IPS-NIHi11 (cell line): ENCODE results near the gene SLC10A1.
"Not testable (repeated sequence)": the region's sequence is repeated elsewhere in the genome, so short reads cannot be mapped to it uniquely, and the experiment has no call there.

ENCODE experiments used
- DNase-seq: peaks from one replicate; pipeline ENCODE4 v3.0.0; 2012; ENCODE audit warnings: mixed read lengths, low spot score

The SLC10A1 gene

DNA sequence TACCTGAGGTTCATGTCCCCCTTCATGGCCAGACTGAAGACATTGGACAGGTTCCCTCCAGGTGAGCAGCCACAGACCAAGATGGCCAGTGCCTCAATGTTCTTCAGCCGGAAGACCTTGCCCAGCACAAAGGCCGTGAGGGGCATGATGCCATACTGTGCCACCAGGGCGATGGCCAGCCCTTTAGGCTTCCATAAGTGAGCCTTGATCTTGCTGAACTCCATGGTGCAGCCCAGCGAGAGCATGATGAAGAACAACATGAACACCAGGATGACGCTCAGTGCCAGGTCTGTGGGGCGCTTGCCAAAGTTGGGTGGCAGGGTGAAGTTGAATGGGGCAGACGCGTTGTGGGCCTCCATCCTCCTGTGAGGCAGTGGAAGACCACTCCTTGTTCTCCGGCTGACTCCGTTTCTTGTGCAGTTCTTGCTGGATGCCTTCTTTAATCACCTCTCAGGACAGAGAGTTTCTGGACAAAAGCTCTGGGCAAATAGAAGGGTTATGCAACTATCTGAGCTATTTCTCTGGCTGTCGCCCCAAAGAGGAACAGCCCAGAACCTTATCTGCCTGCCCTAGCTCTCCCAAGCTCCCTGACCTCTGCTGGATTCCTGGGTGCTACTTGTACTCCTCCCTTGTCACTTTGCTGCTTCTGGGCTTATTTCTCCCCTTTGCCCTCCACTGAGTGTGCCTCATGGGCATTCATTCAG lies at the start of gene SLC10A1:
Gene SLC10A1, minus strand, starts transcription at position 445 of the 704 bp plus-strand sequence. Its CDS starts 86 bp downstream, at position 359.
- DNase-seq = no peak

DNA sequence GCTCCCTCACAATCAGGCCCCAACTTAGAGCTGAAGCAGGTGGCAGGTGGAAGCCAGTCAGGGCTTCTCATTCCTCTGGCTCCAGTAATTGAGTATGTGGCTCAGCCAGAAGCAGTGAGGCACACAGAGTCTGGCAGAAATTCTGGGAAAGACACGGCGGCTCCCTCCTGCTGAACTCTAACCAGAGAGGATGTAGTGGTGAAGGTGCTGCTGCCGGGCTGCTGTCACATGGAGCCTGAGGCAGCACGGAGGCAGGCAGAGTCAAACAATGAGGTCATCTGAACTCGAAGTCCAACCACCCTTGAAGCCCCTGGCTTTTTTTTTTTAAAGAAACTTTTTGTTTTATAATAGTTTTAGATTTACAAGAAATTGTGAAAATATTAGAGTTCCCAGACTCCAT lies 48.7 kb upstream of the SLC10A1 start:
- DNase-seq = no peak

DNA sequence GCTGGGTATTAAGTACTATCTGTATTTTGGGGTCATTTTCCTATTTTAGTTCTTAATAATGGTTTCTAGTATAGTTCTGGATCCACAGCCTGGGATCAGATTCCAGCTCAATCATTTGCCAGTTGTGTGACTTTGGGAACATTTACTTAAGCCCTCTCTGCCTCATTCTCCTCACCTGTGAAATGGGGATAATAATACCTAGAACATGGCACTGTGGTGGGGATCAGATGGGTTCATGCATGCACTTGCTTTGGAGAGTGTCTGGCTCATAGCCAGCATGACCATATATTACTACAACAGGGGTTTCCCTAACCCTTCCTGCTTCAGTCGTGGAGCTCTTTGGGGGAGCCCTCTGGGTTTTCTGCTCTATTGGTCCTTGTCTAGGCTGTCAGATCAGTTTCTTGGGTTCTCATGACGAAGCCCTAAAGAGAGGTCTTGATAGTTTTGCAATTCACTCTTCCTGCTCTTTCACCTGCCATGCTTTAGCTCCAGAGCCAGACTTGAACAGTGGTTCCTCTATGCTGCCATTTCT lies 48.1 kb upstream of the SLC10A1 start:
- DNase-seq = no peak

DNA sequence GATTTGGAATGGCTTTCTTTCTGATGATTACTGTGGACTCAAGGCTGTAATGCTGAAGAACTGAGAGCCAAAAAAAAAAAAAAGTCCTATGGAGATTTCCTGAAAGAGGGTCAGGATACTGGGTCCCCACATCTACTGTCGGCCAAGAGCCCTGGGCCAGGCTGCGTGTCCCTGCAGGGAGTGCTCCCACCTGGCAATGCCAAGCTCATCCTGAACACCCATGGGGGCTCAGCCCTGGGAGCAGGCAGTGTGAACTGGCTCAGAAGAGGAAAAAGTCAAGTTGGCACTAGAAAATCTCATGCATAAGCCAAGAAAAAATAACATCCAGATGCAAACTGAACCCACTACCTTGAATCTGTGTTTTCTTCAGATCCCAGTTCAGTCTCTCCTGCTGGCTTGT lies 47.1 kb upstream of the SLC10A1 start:
- no peak for DNase-seq

DNA sequence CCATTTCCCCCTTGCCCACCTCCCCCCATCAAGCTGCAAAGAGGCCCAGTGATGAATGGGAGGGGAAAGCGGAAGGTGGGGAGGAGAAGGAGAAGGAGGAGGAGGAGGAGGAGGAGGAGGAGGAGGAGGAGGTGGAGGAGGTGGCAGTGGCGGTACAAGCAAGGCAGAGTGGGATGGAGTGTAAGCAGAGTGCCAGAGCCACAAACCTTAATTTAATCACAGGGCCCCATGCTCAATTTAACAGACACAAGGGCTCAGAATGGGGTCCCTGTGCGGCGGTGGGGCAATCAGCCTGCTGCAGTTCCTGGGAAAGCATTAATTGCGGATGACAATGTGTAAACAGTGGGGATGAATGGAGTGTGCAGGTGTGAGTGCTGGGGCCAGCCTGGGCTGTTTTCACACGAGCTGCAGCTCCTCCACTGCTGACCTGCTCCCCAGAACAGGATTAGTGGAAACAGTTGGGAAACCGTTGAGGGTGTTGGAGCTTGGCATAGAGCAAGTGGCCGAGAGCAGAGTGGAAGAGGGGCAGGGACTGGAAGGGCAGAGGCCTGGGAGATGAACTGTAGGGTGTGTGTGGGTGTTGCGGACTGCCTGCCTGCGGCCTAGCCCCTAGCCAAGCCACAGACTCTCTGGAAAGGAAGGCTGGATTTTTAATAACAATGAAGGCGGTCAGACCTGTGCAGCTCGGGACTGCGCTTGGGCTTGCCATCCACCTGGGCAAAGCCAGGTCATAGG lies 45.8 kb upstream of the SLC10A1 start:
- DNase-seq = no peak

DNA sequence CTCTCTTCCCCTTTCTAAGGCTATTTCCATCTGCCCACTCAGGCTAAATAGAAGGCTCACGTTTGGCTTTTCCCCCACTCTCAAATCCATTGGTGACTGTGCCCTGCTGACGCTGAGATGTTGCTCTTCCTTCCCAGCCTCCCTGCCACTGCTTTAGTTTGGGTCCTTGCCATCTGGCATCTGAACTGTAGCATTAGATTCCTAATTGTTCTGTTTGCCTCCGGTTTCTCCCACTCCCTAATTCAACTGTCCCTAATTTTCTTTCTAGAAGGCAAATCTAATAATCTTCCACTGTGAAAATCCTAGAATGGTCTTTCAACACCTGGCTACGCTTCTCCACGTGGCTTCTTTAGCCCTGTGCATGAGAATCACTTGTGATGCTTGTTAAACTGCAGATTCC lies 44.6 kb upstream of the SLC10A1 start:
- DNase-seq = no peak

DNA sequence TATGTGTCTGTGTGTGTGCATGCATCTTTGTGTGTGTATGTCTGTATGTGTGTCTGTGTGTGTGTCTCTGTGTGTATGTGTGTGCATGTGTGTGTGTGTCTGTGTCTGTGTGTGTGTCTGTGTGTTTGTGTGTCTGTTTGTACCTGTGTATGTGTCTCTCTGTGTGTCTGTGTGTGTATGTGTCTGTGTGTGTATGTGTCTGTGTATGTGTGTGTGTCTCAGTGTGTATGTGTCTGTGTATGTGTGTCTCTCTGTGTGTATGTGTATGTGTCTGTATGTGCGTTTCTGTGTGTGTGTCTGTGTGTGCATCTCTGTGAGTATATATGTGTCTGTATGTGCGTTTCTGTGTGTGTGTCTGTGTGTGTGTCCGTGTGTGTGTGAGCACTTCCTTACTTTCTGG lies 42.6 kb upstream of the SLC10A1 start:
- no peak for DNase-seq

DNA sequence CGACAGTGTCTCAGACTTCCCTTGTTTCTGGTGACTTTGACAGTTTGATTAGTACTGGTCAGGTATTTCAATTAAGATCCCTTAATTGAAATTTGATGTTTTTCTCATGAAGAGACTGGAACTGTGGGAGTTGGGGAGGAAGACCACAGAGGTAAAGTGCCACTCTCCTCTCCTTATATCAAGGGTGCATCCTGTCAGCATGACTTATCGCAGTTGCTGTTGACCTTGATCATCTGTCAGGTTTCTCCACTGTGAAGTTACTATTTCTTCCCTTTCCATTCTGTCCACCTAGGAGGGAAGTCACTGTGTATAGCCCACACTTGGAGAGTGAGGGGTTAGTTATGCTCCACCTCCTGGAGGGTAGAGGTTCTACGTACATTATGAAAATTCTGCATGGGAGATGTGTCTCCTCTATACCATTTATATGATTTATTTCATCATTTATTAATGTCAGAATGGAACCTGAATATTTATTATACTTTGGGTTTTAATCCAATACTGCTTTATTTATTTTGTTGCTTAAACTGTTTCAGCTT lies 41.9 kb upstream of the SLC10A1 start:
- no peak for DNase-seq

DNA sequence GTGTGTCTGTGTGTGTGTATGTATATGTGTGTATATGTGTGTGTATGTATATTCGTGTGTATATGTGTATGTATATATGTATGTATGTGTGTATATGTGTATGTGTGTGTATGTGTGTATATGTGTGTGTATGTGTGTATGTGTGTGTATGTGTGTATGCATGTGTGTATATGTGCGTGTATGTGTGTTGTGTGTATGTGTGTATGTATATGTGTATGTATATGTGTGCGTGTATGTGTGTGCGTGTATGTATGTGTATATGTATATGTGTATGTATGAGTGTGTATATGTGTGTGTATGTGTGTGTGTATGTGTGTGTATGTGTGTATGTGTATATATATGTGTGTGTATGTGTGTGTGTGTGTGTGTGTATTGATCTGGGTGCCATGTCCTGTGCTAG lies 31.8 kb upstream of the SLC10A1 start:
- no peak for DNase-seq

DNA sequence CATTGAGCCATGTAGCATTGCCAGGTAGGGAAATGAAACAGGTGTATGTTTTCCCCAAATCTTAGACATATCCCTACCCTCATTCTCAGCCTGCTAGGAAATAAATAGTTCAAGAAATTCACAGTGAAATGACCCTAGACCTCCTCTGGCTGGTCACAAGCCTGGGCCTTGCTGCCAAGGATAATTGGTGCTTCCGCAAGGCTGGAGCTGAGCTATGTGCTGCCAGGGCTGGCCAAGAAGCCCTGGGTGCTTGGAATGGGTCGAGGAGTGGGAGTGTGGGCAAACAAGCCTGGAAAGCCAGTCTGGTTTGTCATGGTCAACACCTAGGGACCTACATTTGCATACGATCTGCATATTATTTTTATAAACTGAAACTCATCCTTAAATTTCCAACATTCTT lies 31.3 kb upstream of the SLC10A1 start:
- DNase-seq = no peak

DNA sequence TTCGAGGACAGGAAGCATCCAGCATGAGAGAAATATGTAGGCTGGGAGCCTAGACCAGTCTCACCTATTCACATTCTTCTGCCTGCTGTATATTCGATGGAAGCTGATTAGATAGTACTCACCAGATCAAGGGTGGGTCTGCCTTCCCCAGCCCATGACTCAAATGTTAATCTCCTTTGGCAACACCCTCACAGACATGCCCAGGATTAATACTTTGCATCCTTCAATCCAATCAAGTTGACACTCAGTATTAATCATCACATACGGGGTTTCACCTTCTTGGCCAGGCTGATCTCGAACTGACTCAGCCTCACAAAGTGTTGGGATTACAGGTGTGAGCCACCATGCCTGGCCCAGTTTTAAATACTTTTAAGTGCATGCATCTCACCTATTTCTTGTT lies 30.5 kb upstream of the SLC10A1 start:
- no peak for DNase-seq

DNA sequence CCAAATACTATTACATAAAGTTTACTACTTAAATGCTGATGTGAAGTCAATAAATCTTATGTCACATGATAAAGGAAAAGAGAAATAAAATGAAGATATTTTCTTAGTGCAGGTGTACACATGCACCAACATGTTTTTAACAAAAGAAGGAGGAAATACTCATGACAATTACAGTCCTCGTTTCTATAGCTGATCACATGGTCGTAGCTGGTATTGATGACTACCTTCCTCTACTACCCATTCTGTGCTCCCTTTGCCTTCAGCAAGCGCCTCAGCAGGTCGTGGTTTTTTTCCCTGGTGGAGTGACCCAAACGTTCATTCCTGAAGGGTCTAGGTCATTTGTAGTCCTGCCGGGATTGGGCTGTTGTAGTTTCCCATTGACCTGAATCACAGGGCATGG lies 25.4 kb upstream of the SLC10A1 start:
- DNase-seq = no peak

DNA sequence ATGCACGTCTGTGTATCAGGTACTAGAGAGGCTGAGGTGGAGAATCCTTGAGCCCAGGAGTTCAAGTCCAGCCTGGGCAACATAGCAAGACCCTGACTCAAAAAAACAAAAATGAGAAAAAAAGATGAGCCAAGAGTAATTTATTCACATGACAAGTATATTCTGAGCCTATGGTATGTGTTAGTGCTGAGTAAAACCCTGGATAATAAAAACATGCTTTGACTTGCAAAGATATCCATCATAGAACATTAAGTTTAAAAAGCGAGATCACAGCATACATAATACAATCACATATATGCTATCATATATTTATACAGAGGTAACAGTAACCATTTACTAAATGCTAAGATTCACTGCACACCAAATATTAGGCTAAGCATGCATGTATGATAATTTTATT lies 23.9 kb upstream of the SLC10A1 start:
- DNase-seq = no peak

DNA sequence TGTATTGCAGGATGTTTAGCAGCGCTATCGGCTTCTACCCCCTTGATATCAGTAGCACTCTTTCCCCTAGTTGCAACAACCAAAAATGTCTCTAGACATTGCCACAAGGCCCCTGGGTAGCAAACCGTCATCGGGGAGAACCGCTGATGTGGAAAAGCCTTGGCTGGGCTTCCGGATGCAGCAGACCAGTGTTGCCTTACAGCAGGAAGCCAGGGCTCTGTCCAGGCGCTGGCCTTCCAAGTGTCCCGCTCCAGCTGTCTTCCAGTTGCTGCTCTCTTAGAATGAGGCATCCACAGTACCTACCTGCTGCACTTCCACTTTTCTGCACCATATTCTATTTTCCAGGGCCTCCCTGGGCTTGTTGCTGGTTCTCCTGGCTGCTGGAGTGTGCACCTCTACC lies 22.6 kb upstream of the SLC10A1 start:
- no peak for DNase-seq

DNA sequence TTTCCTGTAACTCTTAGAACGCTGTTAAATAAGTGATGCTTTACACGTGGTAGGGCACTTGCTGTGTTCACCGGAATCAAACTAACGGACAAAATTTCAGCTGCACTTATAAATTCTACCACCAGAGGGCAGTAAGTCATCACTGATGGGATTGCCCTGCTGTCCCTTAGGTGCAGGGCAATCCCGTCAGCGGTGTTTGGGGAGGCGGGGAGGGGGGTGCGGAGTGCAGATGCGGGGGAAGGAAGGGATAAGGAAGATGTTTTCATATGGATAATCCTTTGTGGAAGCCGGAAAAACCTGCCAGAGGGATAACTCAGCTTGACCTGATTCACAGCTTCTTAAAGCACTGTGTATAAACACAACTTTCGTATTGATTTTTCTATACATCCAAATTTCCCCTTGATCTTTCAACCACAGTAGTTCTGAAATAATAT lies 21.7 kb upstream of the SLC10A1 start:
- DNase-seq = peak; percentile 86

DNA sequence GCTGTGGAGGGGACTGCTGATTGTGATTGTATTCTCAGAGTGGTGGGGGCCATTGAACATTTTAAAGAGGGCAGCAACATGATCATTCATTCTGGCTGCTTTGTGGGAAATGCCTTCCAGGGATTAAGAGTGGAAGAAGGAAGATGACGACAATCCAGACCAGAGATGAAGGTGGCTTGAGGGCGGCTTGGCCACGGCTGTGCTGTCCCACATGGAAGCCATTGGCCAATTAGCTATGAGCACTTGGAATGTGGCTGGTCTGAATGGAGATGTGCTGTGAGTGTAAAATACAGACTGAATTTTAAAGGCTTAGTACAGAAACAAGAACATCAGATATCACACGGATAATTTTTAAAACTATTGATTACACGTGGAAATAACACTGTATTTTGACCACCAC lies 19.2 kb upstream of the SLC10A1 start:
- no peak for DNase-seq

DNA sequence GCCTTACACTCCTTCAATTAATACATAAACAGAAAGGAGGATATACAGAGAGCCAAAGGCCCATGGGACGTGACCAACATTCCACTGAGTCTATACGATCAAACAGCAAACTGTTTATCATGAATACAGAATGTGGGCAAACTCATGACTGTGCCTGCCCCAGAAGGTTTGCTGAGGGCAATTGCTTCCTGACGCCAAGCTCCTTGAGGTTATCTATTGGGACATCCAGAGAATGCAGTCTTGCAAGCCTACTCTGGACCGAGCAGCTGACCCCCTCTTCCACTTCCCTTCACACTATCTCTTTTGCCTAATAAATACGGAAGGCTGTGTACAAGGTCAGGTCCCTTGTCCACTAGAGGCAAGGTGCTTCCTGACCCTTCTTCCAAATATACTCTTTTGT lies 18.5 kb upstream of the SLC10A1 start:
- DNase-seq = no peak

DNA sequence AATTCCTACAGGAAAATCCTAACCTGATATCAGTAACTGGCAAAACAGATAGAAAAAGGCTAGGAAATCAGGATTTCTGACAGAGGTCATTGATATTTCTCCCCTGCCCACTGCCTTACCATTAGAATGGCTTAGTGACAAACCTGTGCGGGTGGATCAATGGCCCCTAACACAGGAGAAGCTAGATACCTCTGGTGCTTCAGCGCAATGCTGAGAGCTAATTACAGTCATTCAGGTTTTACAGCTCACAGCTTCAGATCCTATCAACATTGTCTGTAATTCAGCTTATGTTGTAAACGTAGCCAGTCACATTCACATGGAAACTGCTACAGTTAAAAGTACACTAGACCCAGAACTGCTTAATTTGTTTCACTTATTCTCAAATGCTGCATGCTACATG lies 17.4 kb upstream of the SLC10A1 start:
- DNase-seq = no peak

DNA sequence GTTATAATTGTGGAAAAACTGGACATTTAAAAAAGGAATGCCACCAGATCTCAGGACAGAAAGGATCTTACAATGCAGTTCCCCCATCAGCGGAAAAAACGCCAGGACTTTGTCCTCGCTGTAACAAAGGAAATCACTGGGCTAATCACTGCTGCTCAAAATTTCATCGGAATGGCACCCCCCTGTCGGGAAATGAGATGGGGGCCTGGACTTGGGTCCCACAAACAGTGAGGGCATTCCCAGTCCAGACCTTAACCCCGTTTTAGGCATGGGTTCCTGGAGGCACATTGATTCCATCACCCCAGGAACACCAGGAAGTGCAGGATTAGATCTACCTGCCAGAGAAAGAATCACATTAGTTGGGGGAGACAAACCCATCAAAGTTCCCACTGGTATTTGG lies 16.3 kb upstream of the SLC10A1 start:
- DNase-seq = not testable (repeated sequence)

DNA sequence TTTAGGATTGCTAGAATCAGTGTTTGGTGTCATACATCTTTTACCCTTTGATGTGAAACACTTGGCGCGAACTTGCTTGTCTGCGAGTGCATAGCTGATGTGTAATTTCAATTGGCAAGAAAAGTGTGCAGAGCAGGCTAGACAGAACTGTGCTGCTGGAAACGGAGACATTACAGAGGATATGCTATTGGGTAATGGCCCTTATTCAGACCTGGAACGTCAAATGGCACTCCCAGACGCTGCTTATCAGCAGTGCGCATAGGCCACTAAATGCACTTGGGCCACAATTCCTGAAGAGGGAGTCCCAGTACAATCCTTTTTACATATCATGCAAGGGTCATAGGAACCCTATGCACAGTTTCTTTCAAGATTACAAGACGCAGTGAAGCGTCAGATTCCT lies 15.7 kb upstream of the SLC10A1 start:
- DNase-seq = no peak

DNA sequence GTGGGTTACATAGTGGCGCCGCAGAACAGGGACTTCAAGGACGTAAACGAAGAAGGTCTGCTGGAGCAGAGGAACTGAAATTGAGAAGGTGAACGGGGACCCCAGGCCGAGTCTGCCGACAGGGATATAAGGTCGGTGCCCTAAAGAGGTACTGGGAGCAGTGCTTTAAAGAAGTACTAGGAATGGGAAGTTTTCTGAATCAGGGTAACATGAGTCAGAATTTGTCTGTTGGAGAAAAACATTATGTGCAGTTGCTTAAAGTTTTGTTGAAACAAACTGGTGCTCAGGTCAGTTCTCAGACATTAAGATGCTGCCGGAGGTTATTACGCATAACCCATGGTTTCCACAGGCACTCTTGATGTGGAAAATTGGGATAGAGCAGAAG lies 14.8 kb upstream of the SLC10A1 start:
- DNase-seq = no peak

DNA sequence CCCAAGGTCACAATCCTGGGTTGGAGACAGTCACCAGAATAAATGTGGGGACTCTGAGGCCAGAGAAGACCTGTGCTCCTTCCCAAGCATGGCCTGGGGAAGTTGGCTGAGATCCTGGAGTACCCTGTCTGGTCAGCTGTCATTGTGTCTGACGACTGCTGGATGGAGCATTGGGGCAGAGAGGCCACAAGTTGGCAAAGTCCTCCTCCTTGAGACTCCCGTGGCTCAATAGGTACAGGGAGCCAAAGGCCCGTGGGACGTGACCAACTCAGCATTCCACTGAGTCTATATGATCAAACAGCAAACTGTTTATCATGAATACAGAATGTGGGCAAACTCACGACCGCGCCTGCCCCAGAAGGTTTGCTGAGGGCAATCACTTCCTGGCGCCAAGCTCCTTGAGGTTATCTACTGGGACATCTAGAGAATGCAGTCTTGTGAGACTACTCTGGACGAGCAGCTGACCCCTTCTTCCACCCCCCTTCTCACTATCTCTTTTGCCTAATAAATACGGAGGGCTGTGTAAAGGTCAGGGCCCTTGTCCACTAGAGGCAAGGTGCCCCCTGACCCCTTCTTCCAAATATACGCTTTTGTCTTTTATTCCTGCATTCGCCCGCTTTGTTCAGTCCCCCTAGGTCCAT lies 14.3 kb upstream of the SLC10A1 start:
- no peak for DNase-seq
